ENCODE data around the gene SHB. TPM values are rescaled to one million over a fixed set of nuclear protein-coding genes. Genes with fewer than 3 reads are reported as not detected.

SHB gene
- total RNA-seq, 1 experiment from 2014 or later, result 12.2 TPM

- TF ChIP-seq, protein P1, sequence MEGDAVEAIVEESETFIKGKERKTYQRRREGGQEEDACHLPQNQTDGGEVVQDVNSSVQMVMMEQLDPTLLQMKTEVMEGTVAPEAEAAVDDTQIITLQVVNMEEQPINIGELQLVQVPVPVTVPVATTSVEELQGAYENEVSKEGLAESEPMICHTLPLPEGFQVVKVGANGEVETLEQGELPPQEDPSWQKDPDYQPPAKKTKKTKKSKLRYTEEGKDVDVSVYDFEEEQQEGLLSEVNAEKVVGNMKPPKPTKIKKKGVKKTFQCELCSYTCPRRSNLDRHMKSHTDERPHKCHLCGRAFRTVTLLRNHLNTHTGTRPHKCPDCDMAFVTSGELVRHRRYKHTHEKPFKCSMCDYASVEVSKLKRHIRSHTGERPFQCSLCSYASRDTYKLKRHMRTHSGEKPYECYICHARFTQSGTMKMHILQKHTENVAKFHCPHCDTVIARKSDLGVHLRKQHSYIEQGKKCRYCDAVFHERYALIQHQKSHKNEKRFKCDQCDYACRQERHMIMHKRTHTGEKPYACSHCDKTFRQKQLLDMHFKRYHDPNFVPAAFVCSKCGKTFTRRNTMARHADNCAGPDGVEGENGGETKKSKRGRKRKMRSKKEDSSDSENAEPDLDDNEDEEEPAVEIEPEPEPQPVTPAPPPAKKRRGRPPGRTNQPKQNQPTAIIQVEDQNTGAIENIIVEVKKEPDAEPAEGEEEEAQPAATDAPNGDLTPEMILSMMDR (IDR thresholded peaks at IDR 0.05), result no peak
Observed at GRCh38 chr9:37927601-37928551, 141.2 kb downstream of the SHB start (continued).

- TF ChIP-seq HMGA2 (CRISPR knock-in tag; IDR thresholded peaks at IDR 0.05), result no peak
- no peak for TF ChIP-seq FOXP1 (CRISPR knock-in tag; IDR thresholded peaks at IDR 0.05; ENCODE audit: borderline replicate concordance)
- TF ChIP-seq, protein P2, sequence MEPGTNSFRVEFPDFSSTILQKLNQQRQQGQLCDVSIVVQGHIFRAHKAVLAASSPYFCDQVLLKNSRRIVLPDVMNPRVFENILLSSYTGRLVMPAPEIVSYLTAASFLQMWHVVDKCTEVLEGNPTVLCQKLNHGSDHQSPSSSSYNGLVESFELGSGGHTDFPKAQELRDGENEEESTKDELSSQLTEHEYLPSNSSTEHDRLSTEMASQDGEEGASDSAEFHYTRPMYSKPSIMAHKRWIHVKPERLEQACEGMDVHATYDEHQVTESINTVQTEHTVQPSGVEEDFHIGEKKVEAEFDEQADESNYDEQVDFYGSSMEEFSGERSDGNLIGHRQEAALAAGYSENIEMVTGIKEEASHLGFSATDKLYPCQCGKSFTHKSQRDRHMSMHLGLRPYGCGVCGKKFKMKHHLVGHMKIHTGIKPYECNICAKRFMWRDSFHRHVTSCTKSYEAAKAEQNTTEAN (CRISPR knock-in tag; IDR thresholded peaks at IDR 0.05), result no peak
- TF ChIP-seq PREB (CRISPR knock-in tag; IDR thresholded peaks at IDR 0.05; ENCODE audit: borderline replicate concordance), result no peak
- no peak for TF ChIP-seq FOXJ3 (CRISPR knock-in tag; IDR thresholded peaks at IDR 0.05; ENCODE audit: borderline replicate concordance)
- TF ChIP-seq, protein P3, sequence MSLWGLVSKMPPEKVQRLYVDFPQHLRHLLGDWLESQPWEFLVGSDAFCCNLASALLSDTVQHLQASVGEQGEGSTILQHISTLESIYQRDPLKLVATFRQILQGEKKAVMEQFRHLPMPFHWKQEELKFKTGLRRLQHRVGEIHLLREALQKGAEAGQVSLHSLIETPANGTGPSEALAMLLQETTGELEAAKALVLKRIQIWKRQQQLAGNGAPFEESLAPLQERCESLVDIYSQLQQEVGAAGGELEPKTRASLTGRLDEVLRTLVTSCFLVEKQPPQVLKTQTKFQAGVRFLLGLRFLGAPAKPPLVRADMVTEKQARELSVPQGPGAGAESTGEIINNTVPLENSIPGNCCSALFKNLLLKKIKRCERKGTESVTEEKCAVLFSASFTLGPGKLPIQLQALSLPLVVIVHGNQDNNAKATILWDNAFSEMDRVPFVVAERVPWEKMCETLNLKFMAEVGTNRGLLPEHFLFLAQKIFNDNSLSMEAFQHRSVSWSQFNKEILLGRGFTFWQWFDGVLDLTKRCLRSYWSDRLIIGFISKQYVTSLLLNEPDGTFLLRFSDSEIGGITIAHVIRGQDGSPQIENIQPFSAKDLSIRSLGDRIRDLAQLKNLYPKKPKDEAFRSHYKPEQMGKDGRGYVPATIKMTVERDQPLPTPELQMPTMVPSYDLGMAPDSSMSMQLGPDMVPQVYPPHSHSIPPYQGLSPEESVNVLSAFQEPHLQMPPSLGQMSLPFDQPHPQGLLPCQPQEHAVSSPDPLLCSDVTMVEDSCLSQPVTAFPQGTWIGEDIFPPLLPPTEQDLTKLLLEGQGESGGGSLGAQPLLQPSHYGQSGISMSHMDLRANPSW (CRISPR knock-in tag; conservative IDR thresholded peaks at IDR 0.05; ENCODE audit: low read depth), result no peak
- no peak for TF ChIP-seq ZNF138 (CRISPR knock-in tag; conservative IDR thresholded peaks at IDR 0.05)
- TF ChIP-seq, protein P4, sequence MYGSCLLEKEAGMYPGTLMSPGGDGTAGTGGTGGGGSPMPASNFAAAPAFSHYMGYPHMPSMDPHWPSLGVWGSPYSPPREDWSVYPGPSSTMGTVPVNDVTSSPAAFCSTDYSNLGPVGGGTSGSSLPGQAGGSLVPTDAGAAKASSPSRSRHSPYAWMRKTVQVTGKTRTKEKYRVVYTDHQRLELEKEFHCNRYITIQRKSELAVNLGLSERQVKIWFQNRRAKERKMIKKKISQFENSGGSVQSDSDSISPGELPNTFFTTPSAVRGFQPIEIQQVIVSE (CRISPR knock-in tag; IDR thresholded peaks at IDR 0.05; ENCODE audit: borderline replicate concordance), result no peak
- TF ChIP-seq, protein P1 (IDR thresholded peaks at IDR 0.05), result no peak
- DNase-seq (ENCODE audit: low spot score) (no peak), ATAC-seq (no peak)
- H3K4me1 Mint-ChIP-seq, result peaks cover 23% of the 10 kb centered on the region
- ChIA-PET POLR2A (no interaction called here), CTCF (interaction anchor here (1.0 to 1.3 kb wide), 2 partner anchors 13 to 14 kb away, joined by 3 to 4 read pairs; no protein-coding TSS in a partner anchor)
- H3K36me3 Mint-ChIP-seq, result no peaks in the 10 kb centered on the region
- H3K4me3 Mint-ChIP-seq, result no peak overlapping the region
- no peaks in the 10 kb centered on the region for H3K9me3 Mint-ChIP-seq
- H3K27ac Mint-ChIP-seq, result no peak overlapping the region
- no peaks in the 10 kb centered on the region for H3K27me3 Mint-ChIP-seq (ENCODE audit: low read depth)
Observed at GRCh38 chr9:37927132-37927531, 141.9 kb downstream of the SHB start.

DNA sequence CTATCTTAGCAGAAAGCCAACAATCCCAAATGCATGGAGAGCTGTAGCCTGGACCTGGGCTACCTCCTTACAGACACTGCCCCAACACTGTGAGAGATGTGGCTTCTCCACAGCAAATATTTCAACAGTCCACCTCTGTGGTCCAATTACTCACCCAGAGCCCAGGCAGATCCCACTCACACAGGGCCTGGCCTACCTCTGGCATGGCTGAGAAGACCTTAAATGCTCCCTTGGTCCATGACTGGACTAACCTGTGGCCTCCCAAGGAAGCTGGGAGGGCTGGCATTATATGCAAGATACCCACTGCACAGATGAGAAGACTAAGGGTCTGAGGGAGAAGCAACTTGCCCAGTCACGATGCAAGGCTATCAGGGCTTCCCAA is 142.3 kb downstream of the SHB start:
- ATAC-seq, result no peak
- TF ChIP-seq, protein P5, sequence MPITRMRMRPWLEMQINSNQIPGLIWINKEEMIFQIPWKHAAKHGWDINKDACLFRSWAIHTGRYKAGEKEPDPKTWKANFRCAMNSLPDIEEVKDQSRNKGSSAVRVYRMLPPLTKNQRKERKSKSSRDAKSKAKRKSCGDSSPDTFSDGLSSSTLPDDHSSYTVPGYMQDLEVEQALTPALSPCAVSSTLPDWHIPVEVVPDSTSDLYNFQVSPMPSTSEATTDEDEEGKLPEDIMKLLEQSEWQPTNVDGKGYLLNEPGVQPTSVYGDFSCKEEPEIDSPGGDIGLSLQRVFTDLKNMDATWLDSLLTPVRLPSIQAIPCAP (CRISPR knock-in tag; IDR thresholded peaks at IDR 0.05), result no peak
- TF ChIP-seq MXD4 (CRISPR knock-in tag; IDR thresholded peaks at IDR 0.05; ENCODE audit: borderline replicate concordance), result no peak
- TF ChIP-seq RELA (CRISPR knock-in tag; IDR thresholded peaks at IDR 0.05; ENCODE audit: borderline replicate concordance), result no peak
- no peak for TF ChIP-seq ZNF416 (CRISPR knock-in tag; IDR thresholded peaks at IDR 0.05)
- TF ChIP-seq HMGA2 (CRISPR knock-in tag; IDR thresholded peaks at IDR 0.05), result no peak
- no peak for TF ChIP-seq FOXJ3 (CRISPR knock-in tag; IDR thresholded peaks at IDR 0.05; ENCODE audit: borderline replicate concordance)
- TF ChIP-seq ZNF425 (CRISPR knock-in tag; conservative IDR thresholded peaks at IDR 0.05), result no peak
- TF ChIP-seq, protein P4 (CRISPR knock-in tag; IDR thresholded peaks at IDR 0.05; ENCODE audit: borderline replicate concordance), result no peak
- TF ChIP-seq TEAD4 (CRISPR knock-in tag; IDR thresholded peaks at IDR 0.05), result no peak
- Mint-ChIP-seq H3K27ac (no peak overlapping the region), H3K36me3 (no peaks in the 10 kb centered on the region), H3K9me3 (no peaks in the 10 kb centered on the region), H3K4me3 (no peak overlapping the region), H3K4me1 (peaks cover 25% of the 10 kb centered on the region), H3K27me3 (ENCODE audit: low read depth) (no peaks in the 10 kb centered on the region)
- ChIA-PET POLR2A (no interaction called here), CTCF (interaction anchor here (1.0 kb wide), 1 partner anchor 13 kb away, joined by 4 read pairs; no protein-coding TSS in a partner anchor)
- DNase-seq (ENCODE audit: low spot score), result no peak

All from WTC11 (cell line).